ENCODE results near the gene PCGF1.

GRCh38 chr2:74495440-74495839 is 12.1 kb downstream of the PCGF1 start:
- TF ChIP-seq CTCF (IDR thresholded peaks at IDR 0.05) (no peak), POLR2A (IDR thresholded peaks at IDR 0.05) (no peak), EP300 (IDR thresholded peaks at IDR 0.05) (no peak)
